ENCODE measurements around the gene ADD3. TPM values are rescaled to one million over a fixed set of nuclear protein-coding genes. Genes with fewer than 3 reads are reported as not detected.

ADD3 gene
- total RNA-seq, 8 experiments from 2014 or later = 18.3 to 251 (median 67.4) TPM

DNA sequence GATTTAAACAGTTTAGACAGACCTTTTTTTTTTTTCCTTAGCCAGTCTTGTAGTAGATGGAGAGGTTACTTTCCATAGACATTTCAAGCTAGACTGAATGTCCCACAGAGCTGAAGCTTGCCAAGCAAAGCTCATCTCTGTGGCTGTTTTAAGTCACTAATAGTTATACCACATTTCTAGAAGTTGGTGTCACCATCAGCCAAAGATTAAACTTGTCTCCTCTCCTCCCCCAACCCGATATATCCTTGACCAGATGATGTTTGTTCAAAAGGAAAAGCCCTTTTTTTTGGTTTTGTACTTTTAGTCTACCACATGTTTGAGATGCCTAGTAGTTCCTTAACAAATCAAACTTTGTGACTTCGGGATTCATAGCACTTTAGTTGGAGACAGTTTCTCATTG lies 66.1 kb downstream of the ADD3 start:
- WGBS, 10 experiments = 28 to 100% (median 83%) methylated on average over 1 to 2 of the region's 2 CpGs; no CpG with 5 or more reads in 3 of the 10 experiments
- H3K4me1 ChIP-seq (replicated peaks in 1 of 2) = peaks cover 27 to 31% of the 10 kb centered on the region in 2 donors
- in situ Hi-C loops (cut with MboI; ENCODE audit: low pct_unique_long_range_greater_than_20kb in 2 of 9, low sequenced_read_pairs in 9 of 9, unreplicated experiment in 9 of 9) = no loop called here
- H3K27ac ChIP-seq = no peak overlapping the region
- ATAC-seq (replicated peaks in 6 of 8) = no peak
- H3K4me3 ChIP-seq = no peak overlapping the region

DNA sequence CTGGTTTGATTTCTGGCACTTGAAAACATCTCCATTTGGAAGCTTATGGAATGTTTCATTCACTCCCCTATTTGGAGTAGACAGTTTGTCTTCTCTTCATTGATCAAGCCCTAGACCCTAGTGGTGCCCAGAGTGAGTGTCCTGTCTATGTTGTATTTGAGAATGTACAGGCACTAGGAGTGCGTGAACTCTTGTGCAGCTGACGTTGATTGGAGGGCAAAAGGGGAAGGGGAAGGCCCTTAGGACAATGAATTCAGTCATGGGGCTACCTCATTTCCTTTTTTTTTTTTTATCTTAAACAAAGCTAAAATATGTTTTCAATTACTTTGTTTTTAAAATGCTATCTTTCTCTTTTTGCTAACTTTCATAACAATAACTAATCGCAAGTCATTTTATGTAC lies 66.5 kb downstream of the ADD3 start:
- H3K4me3 ChIP-seq = no peak overlapping the region
- in situ Hi-C loops (cut with MboI; ENCODE audit: low pct_unique_long_range_greater_than_20kb in 2 of 9, low sequenced_read_pairs in 9 of 9, unreplicated experiment in 9 of 9) = no loop called here
- no peak overlapping the region for H3K27ac ChIP-seq
- no peak for ATAC-seq (replicated peaks in 6 of 8)
- H3K4me1 ChIP-seq (replicated peaks in 1 of 2) = peaks cover 27 to 31% of the 10 kb centered on the region in 2 donors
- WGBS, 10 experiments = 37 to 100% (median 81%) methylated on average over 1 to 3 of the region's 3 CpGs

DNA sequence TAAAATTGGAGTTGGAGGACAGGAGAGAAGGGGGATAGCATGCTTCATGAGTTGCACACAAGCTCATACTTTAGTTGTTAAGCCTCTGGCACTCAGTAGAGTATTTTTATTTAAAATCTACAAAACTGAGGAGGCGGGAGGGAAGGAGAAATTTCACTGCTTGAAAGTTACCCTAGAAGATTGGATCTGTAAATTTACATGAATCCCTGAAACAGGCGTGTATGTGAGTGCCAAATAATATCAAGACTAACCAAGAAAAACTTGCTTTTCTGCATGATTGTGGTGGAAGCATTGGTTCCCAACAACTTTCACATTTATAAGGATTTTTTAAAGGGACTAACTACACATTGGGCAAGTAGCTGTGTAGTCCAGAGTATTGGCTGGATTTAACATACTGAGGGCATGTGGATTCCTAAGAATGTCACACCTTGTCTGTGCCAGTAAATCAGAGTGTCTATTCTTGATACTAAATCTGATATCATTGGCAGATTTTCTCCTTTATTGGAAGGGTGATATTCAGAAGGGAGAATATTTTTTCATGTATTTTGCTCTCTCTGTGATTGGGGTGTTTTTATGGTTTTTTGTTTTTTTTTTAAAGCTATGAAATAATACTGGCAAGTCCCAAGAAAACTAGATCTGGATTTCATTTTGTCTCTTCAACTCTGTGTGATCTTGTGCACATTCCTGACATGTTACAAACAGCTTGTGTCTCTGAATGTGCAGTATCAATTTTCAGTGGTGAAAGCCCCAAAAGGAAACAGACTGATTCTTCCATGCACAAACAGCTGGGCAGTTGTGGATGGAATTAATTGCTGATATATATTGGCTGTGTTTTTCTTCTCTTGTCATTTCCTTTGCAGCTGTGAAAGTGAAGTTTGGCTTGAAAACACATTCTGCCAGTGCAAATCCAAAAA lies 67.2 kb downstream of the ADD3 start:
- in situ Hi-C loops (cut with MboI; ENCODE audit: low pct_unique_long_range_greater_than_20kb in 2 of 9, low sequenced_read_pairs in 9 of 9, unreplicated experiment in 9 of 9) = no loop called here
- WGBS, 10 experiments = 27 to 100% (median 85%) methylated on average over 1 to 2 of the region's 2 CpGs; no CpG with 5 or more reads in 3 of the 10 experiments
- peak in 3 of 8 experiments; percentile 12 to 45 (median 38) for ATAC-seq (replicated peaks in 6 of 8)
- no peak overlapping the region for H3K27ac ChIP-seq
- H3K4me1 ChIP-seq (replicated peaks in 1 of 2) = peaks cover 27 to 31% of the 10 kb centered on the region in 2 donors
- no peak overlapping the region for H3K4me3 ChIP-seq

DNA sequence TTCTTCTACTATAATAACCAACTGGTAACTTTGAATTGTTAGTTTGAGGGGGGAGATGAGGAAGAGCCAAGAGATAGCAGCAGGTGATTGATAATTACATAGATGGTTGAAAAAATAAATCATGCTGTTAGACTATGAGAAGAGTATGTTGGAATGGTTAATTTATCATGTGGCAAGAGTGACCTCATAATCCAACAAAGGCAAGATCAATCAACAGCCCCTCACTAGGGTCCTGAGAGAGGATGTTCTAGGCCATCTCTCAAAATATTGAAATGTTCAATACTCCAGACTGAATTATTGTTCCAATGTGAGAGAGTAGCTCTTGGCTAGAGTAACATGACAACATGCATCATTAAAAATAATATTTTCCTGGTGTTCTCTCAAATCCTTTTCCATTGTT lies 67.9 kb downstream of the ADD3 start:
- peak in 5 of 8 experiments; percentile 30 to 65 (median 42) for ATAC-seq (replicated peaks in 6 of 8)
- no peak overlapping the region for H3K4me3 ChIP-seq
- no peak overlapping the region for H3K27ac ChIP-seq
- in situ Hi-C loops (cut with MboI; ENCODE audit: low pct_unique_long_range_greater_than_20kb in 2 of 9, low sequenced_read_pairs in 9 of 9, unreplicated experiment in 9 of 9) = no loop called here
- H3K4me1 ChIP-seq (replicated peaks in 1 of 2) = peaks cover 27 to 31% of the 10 kb centered on the region in 2 donors

DNA sequence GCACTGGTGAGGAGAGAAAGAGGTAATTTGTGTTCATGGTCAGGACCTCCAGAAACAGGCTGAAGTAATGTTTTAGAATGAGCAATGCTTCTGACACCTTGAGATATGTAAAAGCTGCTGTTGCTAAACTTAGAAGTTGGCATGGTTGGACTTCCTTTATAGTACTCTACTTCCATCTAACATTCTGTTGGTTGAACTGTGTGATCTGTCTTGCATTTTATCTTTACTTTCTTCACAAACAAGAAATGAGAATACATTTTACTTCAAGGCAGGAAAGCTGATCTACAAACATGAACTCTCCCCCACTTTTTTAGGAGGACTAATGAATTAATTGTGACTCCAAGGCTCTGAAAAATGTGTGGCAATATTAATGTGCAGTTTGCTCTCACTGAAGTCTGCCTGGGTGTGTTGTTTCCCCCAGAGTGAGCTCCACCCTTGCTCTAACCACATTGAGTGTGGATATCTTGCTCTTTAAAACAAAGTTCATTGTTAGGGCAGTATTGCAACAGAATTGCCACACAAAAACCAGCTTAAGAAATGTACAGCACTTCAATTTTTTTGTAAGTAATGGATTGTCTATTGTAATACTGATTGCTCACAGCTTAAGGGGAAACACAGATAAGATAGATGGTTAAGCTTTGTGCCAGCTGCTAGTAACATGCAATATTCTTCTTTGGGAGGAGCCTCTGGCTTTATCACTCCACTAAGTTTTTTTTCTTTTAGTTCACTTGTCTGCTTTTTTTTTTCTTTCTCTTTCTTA lies 69.0 kb downstream of the ADD3 start:
- in situ Hi-C loops (cut with MboI; ENCODE audit: low pct_unique_long_range_greater_than_20kb in 2 of 9, low sequenced_read_pairs in 9 of 9, unreplicated experiment in 9 of 9) = no loop called here
- ATAC-seq (replicated peaks in 6 of 8) = peak; percentile 64 to 91 (median 84)
- peaks cover 27 to 31% of the 10 kb centered on the region in 2 donors for H3K4me1 ChIP-seq (replicated peaks in 1 of 2)
- no peak overlapping the region for H3K4me3 ChIP-seq
- peak overlapping the region; percentile 27 to 47 for H3K27ac ChIP-seq

DNA sequence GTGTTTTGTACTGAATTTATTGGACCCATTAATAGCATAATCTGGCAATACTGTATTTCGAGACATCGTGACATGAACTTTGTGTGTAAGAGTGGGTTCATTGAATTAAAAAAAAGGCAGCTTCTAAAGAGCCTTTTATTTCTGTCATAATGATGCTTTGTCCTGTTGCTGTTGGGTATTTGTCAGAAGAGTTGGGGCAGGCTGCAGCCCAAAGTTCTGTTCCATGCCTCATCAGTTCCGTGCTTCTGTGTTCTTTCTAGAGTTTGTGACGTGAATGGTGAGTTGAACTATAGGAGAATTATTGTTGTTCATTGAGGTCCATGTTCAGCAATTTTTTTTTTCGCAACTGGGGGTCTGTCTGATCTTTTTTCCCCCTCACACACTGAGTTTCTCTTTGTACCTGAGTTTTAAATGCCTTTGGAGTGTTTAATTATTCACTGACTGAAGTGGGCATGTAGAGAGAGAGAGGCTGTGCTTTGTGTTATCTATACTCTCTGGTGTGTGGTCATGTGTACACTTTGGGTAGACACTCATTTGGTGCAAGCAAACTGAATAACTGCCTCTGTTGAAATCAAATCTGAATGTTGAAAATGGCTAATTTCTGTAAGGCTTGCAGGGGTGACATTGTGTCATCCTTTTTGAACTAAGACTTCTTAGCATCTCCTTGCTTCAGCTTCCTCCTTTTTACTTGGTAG lies 69.8 kb downstream of the ADD3 start:
- Histone ChIP-seq H3K4me1 (replicated peaks in 1 of 2) (peaks cover 27 to 31% of the 10 kb centered on the region in 2 donors), H3K4me3 (no peak overlapping the region), H3K27ac (peak overlapping the region in 1 of 2 donors; percentile 47)
- in situ Hi-C loops (cut with MboI; ENCODE audit: low pct_unique_long_range_greater_than_20kb in 2 of 9, low sequenced_read_pairs in 9 of 9, unreplicated experiment in 9 of 9) = no loop called here
- 0 to 52% (median 40%) methylated on average over 1 to 5 of the region's 5 CpGs for WGBS, 10 experiments
- peak in 5 of 8 experiments; percentile 39 to 57 (median 52) for ATAC-seq (replicated peaks in 6 of 8)

DNA sequence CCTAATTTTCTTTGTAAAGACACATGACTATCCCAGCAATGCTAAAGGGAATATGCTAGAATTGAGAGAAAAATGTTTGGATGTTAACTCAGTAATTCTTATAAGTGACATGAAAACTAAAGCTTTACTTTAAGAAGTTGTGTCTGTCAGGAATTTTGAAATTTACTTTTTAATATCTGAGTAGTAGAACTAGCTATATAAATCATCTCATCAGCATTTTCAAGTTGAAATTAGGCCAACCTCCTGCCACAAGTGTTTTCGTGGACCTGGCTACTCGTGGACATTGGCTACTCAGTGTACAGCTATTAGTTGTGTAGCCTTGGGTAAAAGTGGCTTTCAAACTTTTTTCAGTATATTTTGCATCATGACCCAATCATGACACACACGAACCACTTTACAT lies 70.5 kb downstream of the ADD3 start:
- WGBS, 10 experiments = 13 to 100% (median 88%) methylated on average over 1 to 3 of the region's 3 CpGs; no CpG with 5 or more reads in 2 of the 10 experiments
- Histone ChIP-seq H3K4me1 (replicated peaks in 1 of 2) (peaks cover 27 to 31% of the 10 kb centered on the region in 2 donors), H3K27ac (no peak overlapping the region), H3K4me3 (no peak overlapping the region)
- no peak for ATAC-seq (replicated peaks in 6 of 8)
- in situ Hi-C loops (cut with MboI; ENCODE audit: low pct_unique_long_range_greater_than_20kb in 2 of 9, low sequenced_read_pairs in 9 of 9, unreplicated experiment in 9 of 9) = no loop called here

DNA sequence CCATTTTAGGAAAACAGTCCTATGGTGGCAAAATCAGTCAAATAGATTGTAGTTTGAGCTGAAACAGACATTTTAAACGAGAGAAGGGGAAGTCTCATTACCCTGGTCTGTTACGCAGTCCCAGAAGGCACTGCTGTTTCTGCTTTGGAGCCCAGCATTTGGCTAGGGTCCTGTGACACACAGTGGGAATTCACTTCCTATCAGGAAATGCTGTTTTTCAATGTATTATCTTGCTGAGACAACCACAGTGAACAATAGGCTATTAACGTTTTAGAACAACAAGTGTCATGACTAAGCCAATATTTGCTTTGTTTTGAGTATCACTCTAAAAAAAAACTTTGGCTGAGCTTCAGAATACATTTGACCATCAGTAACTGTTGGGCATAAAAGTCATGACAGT lies 74.1 kb downstream of the ADD3 start:
- H3K4me1 ChIP-seq (replicated peaks in 1 of 2) = peaks cover 12 to 16% of the 10 kb centered on the region in 2 donors
- WGBS, 10 experiments = 34 to 86% (median 59%) methylated on average over 1 to 3 of the region's 3 CpGs; no CpG with 5 or more reads in 3 of the 10 experiments
- H3K27ac ChIP-seq = no peak overlapping the region
- no peak for ATAC-seq (replicated peaks in 6 of 8)
- H3K4me3 ChIP-seq = no peak overlapping the region
- in situ Hi-C loops (cut with MboI; ENCODE audit: low pct_unique_long_range_greater_than_20kb in 2 of 9, low sequenced_read_pairs in 9 of 9, unreplicated experiment in 9 of 9) = no loop called here

DNA sequence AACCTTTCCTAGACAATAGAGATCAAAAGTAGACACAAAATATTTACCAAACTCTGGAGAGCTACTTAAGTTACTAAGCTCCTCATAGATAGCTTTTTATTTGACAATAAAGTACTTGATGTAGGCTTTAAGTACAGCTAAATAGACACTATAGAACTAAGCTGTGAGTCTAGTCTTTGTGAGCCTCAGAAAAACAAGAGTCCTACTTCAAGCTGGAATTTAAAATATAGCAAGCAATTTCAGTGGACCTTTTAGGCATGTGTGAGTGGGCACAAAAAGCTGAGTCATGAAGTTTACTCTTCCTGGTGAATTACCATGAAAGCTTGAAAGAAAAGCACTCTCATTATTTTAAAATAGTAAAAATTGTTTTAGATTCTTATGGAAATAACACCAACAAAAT lies 76.1 kb downstream of the ADD3 start:
- ATAC-seq (replicated peaks in 6 of 8) = peak in 5 of 8 experiments; percentile 23 to 59 (median 33)
- in situ Hi-C loops (cut with MboI; ENCODE audit: low pct_unique_long_range_greater_than_20kb in 2 of 9, low sequenced_read_pairs in 9 of 9, unreplicated experiment in 9 of 9) = no loop called here
- Histone ChIP-seq H3K4me3 (no peak overlapping the region), H3K27ac (no peak overlapping the region), H3K4me1 (replicated peaks in 1 of 2) (peaks cover 0 to 9% of the 10 kb centered on the region in 2 donors)

DNA sequence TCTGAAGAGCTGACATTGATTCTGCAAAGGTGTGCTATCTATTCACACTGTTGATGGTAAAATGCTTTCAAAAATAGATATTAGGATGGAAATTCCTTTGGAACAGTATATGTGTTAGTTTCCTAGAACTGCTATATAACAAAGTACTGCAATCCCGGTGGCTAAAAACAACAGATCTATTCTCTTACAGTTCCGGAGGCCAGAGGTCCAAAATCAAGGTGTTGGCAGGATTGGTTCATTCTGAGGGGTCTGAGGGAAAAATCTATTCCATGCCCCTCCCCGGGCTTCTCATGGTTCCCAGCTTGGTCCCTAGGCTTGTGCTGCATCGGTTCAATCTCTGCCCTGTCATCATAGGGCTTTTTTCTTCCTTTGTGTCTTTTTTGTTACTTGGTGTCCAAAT lies 79.9 kb downstream of the ADD3 start:
- H3K27ac ChIP-seq = no peak overlapping the region
- in situ Hi-C loops (cut with MboI; ENCODE audit: low pct_unique_long_range_greater_than_20kb in 2 of 9, low sequenced_read_pairs in 9 of 9, unreplicated experiment in 9 of 9) = no loop called here

DNA sequence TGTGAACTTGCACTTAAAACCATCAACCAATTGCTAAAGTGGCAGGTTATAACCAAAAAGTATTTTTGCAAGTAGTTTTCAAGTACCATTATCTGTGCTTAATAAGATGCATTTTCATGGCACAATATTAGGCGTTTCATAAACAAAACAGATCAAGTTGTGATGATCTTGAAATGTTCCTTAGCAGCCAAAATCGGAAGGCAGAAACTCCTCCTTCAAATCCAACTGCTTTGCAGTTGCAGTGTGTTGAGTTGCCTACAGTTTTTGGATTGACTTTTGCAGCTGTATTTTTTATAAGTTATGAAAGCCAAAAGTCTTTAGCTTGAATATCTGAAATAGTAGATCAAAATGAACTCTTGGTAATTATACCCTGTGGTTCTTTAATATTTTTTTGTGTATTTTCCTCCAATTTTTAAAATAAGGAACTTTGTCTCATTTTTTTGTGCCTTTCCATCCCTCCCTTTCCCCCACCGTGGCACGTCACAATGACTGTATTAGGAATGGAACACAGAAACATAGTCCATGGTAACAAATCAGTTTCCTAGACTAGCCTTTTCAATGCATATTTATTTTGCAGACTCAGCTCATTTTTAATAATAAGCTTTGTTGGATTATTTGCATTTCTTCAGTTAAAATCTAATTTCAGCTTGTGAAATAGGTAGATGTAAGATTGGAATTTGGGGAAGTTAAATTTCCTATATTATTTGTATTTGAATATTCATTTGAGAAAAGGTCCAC lies 80.8 kb downstream of the ADD3 start:
- in situ Hi-C loops (cut with MboI; ENCODE audit: low pct_unique_long_range_greater_than_20kb in 2 of 9, low sequenced_read_pairs in 9 of 9, unreplicated experiment in 9 of 9) = no loop called here
- ATAC-seq (replicated peaks in 6 of 8) = no peak
- Histone ChIP-seq H3K27ac (no peak overlapping the region), H3K4me3 (no peak overlapping the region), H3K4me1 (replicated peaks in 1 of 2) (peaks cover 4 to 9% of the 10 kb centered on the region in 2 donors)
- 45 to 100% (median 84%) methylated on average over 2 to 4 of the region's 4 CpGs for WGBS, 10 experiments

More for the DNA sequence above, 79.9 kb downstream of the ADD3 start:
- 69 to 100% (median 100%) methylated on average over 1 to 4 of the region's 4 CpGs; no CpG with 5 or more reads in 3 of the 10 experiments for WGBS, 10 experiments
- H3K4me3 ChIP-seq = no peak overlapping the region
- ATAC-seq (replicated peaks in 6 of 8) = no peak
- peaks cover 4 to 9% of the 10 kb centered on the region in 2 donors for H3K4me1 ChIP-seq (replicated peaks in 1 of 2)

DNA sequence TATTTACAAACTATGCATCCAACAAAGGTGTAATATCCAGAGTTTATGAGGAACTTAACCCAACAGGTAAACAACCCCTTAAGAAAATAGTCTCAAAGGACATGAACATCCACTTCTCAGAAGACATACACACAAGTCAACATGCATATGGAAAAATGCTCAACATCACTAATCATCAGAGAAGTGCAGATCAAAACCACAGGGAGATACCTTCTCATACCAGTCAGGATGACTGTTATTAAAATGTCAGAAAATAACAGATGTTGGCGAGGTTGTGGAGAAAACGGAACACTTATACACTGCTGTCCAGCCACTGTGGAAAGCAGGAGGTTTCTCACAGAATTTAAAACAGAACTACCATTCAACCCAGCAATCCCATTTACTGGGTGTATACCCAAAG lies 84.0 kb downstream of the ADD3 start:
- peaks cover 0 to 7% of the 10 kb centered on the region in 2 donors for H3K4me1 ChIP-seq (replicated peaks in 1 of 2)
- in situ Hi-C loops (cut with MboI; ENCODE audit: low pct_unique_long_range_greater_than_20kb in 2 of 9, low sequenced_read_pairs in 9 of 9, unreplicated experiment in 9 of 9) = no loop called here
- H3K4me3 ChIP-seq = no peak overlapping the region
- WGBS, 10 experiments = 81 to 100% (median 100%) methylated on average over 1 to 2 of the region's 2 CpGs; no CpG with 5 or more reads in 5 of the 10 experiments
- ATAC-seq (replicated peaks in 6 of 8) = no peak
- no peak overlapping the region for H3K27ac ChIP-seq

All from motor neuron (in vitro differentiated cells).